ENCODE measurements around the gene AQP7. TPM values are rescaled to one million over a fixed set of nuclear protein-coding genes. Genes with fewer than 3 reads are reported as not detected.
"Not testable (repeated sequence)": the region's sequence is repeated elsewhere in the genome, so short reads cannot be mapped to it uniquely, and the experiment has no call there.

The AQP7 gene
- total RNA-seq, 1 donor from 2014 or later = not detected

- no peak for DNase-seq (ENCODE audit: low read depth in 2 of 2)
Observed at GRCh38 chr9:33375841-33376321, 26.5 kb downstream of the AQP7 start.

- peak in 1 of 2 donors; percentile 63 for DNase-seq (ENCODE audit: low read depth in 2 of 2)
Observed at GRCh38 chr9:33375238-33375840, 27.0 kb downstream of the AQP7 start.

GRCh38 chr9:33374634-33375237 is 27.6 kb downstream of the AQP7 start:
- DNase-seq (ENCODE audit: low read depth in 2 of 2) = peak; percentile 88

GRCh38 chr9:33374190-33374589 is 28.2 kb downstream of the AQP7 start:
- no peak for DNase-seq (ENCODE audit: low read depth in 2 of 2)

- no peak for DNase-seq (ENCODE audit: low read depth in 2 of 2)
Observed at GRCh38 chr9:33372900-33373299, 29.5 kb downstream of the AQP7 start.

GRCh38 chr9:33366979-33367480 is 35.3 kb downstream of the AQP7 start:
- DNase-seq (ENCODE audit: low read depth in 2 of 2) = no peak

GRCh38 chr9:33364814-33365213 is 37.6 kb downstream of the AQP7 start:
- DNase-seq (ENCODE audit: low read depth in 2 of 2) = not testable (repeated sequence)

- no peak for DNase-seq (ENCODE audit: low read depth in 2 of 2)
Observed at GRCh38 chr9:33364127-33364526, 38.2 kb downstream of the AQP7 start.

GRCh38 chr9:33358641-33359040 is 43.7 kb downstream of the AQP7 start:
- not testable (repeated sequence) for DNase-seq (ENCODE audit: low read depth in 2 of 2)

GRCh38 chr9:33355933-33356332 is 46.4 kb downstream of the AQP7 start:
- DNase-seq (ENCODE audit: low read depth in 2 of 2) = no peak

- DNase-seq (ENCODE audit: low read depth in 2 of 2) = peak; percentile 22 to 44
Observed at GRCh38 chr9:33354651-33355211, 47.6 kb downstream of the AQP7 start.

- no peak for DNase-seq (ENCODE audit: low read depth in 2 of 2)
Observed at GRCh38 chr9:33351547-33351946, 50.8 kb downstream of the AQP7 start.

- peak; percentile 61 to 69 for DNase-seq (ENCODE audit: low read depth in 2 of 2)
Observed at GRCh38 chr9:33350310-33350709, 52.1 kb downstream of the AQP7 start.

GRCh38 chr9:33349743-33350142 is 52.6 kb downstream of the AQP7 start:
- no peak for DNase-seq (ENCODE audit: low read depth in 2 of 2)

GRCh38 chr9:33348998-33349397 is 53.4 kb downstream of the AQP7 start:
- no peak for DNase-seq (ENCODE audit: low read depth in 2 of 2)

GRCh38 chr9:33346564-33346963 is 55.8 kb downstream of the AQP7 start:
- DNase-seq (ENCODE audit: low read depth in 2 of 2) = no peak

- DNase-seq (ENCODE audit: low read depth in 2 of 2) = no peak
Observed at GRCh38 chr9:33344145-33344544, 58.2 kb downstream of the AQP7 start.

- DNase-seq (ENCODE audit: low read depth in 2 of 2) = no peak
Observed at GRCh38 chr9:33341182-33341581, 61.2 kb downstream of the AQP7 start.

- DNase-seq (ENCODE audit: low read depth in 2 of 2) = no peak
Observed at GRCh38 chr9:33340186-33340585, 62.2 kb downstream of the AQP7 start.

Data from lung microvascular endothelial cell (primary cell).